DND-41 (cell line): ENCODE results near the gene TMEM184C.

Source experiments
- EZH2 ChIP-seq: IDR thresholded peaks from 3 replicates; pipeline ENCODE4 v1.6.1; 2012; ENCODE audit warnings: borderline replicate concordance, low read depth, mild to moderate bottlenecking, moderate library complexity, low read length, inconsistent platforms; ENCODE audit not compliant: severe bottlenecking
- TF ChIP-seq, protein P1 (sequence below): IDR thresholded peaks from 2 replicates; pipeline ENCODE4 v1.5.1; 2012; ENCODE audit warnings: borderline replicate concordance, low read length, moderate library complexity, mild to moderate bottlenecking; ENCODE audit not compliant: poor library complexity, severe bottlenecking; ENCODE audit errors: extremely low read depth

- TF ChIP-seq, protein P1, sequence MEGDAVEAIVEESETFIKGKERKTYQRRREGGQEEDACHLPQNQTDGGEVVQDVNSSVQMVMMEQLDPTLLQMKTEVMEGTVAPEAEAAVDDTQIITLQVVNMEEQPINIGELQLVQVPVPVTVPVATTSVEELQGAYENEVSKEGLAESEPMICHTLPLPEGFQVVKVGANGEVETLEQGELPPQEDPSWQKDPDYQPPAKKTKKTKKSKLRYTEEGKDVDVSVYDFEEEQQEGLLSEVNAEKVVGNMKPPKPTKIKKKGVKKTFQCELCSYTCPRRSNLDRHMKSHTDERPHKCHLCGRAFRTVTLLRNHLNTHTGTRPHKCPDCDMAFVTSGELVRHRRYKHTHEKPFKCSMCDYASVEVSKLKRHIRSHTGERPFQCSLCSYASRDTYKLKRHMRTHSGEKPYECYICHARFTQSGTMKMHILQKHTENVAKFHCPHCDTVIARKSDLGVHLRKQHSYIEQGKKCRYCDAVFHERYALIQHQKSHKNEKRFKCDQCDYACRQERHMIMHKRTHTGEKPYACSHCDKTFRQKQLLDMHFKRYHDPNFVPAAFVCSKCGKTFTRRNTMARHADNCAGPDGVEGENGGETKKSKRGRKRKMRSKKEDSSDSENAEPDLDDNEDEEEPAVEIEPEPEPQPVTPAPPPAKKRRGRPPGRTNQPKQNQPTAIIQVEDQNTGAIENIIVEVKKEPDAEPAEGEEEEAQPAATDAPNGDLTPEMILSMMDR, result no peak
- TF ChIP-seq EZH2, result no peak
Observed at GRCh38 chr4:147576084-147576483, 41.1 kb upstream of the TMEM184C start.
